ENCODE results near the gene C3orf52. TPM values are rescaled to one million over a fixed set of nuclear protein-coding genes. Genes with fewer than 3 reads are reported as not detected.
"Not testable (repeated sequence)": the region's sequence is repeated elsewhere in the genome, so short reads cannot be mapped to it uniquely, and the experiment has no call there.

C3orf52 gene
- total RNA-seq, 2 donors from 2014 or later, result 8.6 to 11.0 TPM

- 86% methylated on average over 6 of the region's 6 CpGs for WGBS
- H3K27me3 ChIP-seq (replicated peaks; ENCODE audit: insufficient read depth), result no peaks in the 10 kb centered on the region
- no peak for TF ChIP-seq POLR2AphosphoS5 (IDR thresholded peaks at IDR 0.05)
- no peak for TF ChIP-seq CTCF (IDR thresholded peaks at IDR 0.05)
- TF ChIP-seq POLR2A (IDR thresholded peaks at IDR 0.05), result no peak
- DNase-seq (ENCODE audit: low spot score), result no peak
- no peaks in the 10 kb centered on the region for H3K4me1 ChIP-seq (replicated peaks)
- H3K9me3 ChIP-seq, result no peaks in the 10 kb centered on the region
- intact Hi-C loops (cut with DNase I), result no loop called here
- H3K36me3 ChIP-seq, result no peaks in the 10 kb centered on the region
- H3K4me3 ChIP-seq, result no peak overlapping the region
- H3K27ac ChIP-seq, result no peak overlapping the region
Measured at GRCh38 chr3:112056451-112056929, 29.7 kb upstream of the C3orf52 start.

- no peaks in the 10 kb centered on the region for H3K36me3 ChIP-seq
- H3K9me3 ChIP-seq, result no peaks in the 10 kb centered on the region
- no peak for TF ChIP-seq CTCF (IDR thresholded peaks at IDR 0.05)
- no peak for TF ChIP-seq POLR2AphosphoS5 (IDR thresholded peaks at IDR 0.05)
- TF ChIP-seq POLR2A (IDR thresholded peaks at IDR 0.05), result no peak
- no peak overlapping the region for H3K4me3 ChIP-seq
- 50% methylated on average over 1 of the region's 1 CpG for WGBS
- intact Hi-C loops (cut with DNase I), result no loop called here
- peak; percentile 10 for DNase-seq (ENCODE audit: low spot score)
- no peak overlapping the region for H3K27ac ChIP-seq
- H3K27me3 ChIP-seq (replicated peaks; ENCODE audit: insufficient read depth), result no peaks in the 10 kb centered on the region
- no peaks in the 10 kb centered on the region for H3K4me1 ChIP-seq (replicated peaks)
Measured at GRCh38 chr3:112059497-112059896, 26.7 kb upstream of the C3orf52 start.

GRCh38 chr3:112061152-112061551 is 25.0 kb upstream of the C3orf52 start:
- no peaks in the 10 kb centered on the region for H3K4me1 ChIP-seq (replicated peaks)
- no peak for TF ChIP-seq CTCF (IDR thresholded peaks at IDR 0.05)
- TF ChIP-seq POLR2A (IDR thresholded peaks at IDR 0.05), result no peak
- TF ChIP-seq POLR2AphosphoS5 (IDR thresholded peaks at IDR 0.05), result no peak
- DNase-seq (ENCODE audit: low spot score), result no peak
- WGBS, result 28% methylated on average over 3 of the region's 3 CpGs
- intact Hi-C loops (cut with DNase I), result no loop called here
- no peaks in the 10 kb centered on the region for H3K36me3 ChIP-seq
- H3K27ac ChIP-seq, result no peak overlapping the region
- no peak overlapping the region for H3K4me3 ChIP-seq
- no peaks in the 10 kb centered on the region for H3K27me3 ChIP-seq (replicated peaks; ENCODE audit: insufficient read depth)
- H3K9me3 ChIP-seq, result no peaks in the 10 kb centered on the region

GRCh38 chr3:112072387-112073060 is 13.7 kb upstream of the C3orf52 start:
- DNase-seq (ENCODE audit: low spot score); H3K27ac ChIP-seq; H3K36me3 ChIP-seq; H3K27me3 ChIP-seq (replicated peaks; ENCODE audit: insufficient read depth); H3K4me1 ChIP-seq (replicated peaks); intact Hi-C loops (cut with DNase I); H3K4me3 ChIP-seq; H3K9me3 ChIP-seq: not testable (repeated sequence)
- whole genome bisulfite sequencing, result 58% methylated on average over 8 of the region's 8 CpGs

GRCh38 chr3:112074006-112074405 is 12.2 kb upstream of the C3orf52 start:
- no peak for DNase-seq (ENCODE audit: low spot score)
- Histone ChIP-seq H3K27me3 (replicated peaks; ENCODE audit: insufficient read depth) (no peaks in the 10 kb centered on the region), H3K36me3 (no peaks in the 10 kb centered on the region), H3K9me3 (no peaks in the 10 kb centered on the region), H3K27ac (no peak overlapping the region), H3K4me1 (replicated peaks) (no peaks in the 10 kb centered on the region), H3K4me3 (no peak overlapping the region)
- intact Hi-C loops (cut with DNase I), result no loop called here
- 72% methylated on average over 2 of the region's 2 CpGs for WGBS
- no peak for TF ChIP-seq CTCF (IDR thresholded peaks at IDR 0.05)
- no peak for TF ChIP-seq POLR2AphosphoS5 (IDR thresholded peaks at IDR 0.05)
- no peak for TF ChIP-seq POLR2A (IDR thresholded peaks at IDR 0.05)

All from prostate gland (tissue), 2 donors.